DND-41 (cell line): Measurements from ENCODE around the gene TTC19.

Experiments used
- ATAC-seq: fragments of 200-7000 bp; cut with Tn5 transposase; 3 replicates; pipeline ENCODE4 v1.9.1; 2021; ENCODE audit warnings: low read depth; ENCODE audit not compliant: insufficient read depth
- DNase-seq: peaks from one replicate; pipeline ENCODE4 v3.0.0-alpha.2; 2020
- H2AFZ ChIP-seq: 2 replicates; pipeline ENCODE4 v1.6.0; 2012; ENCODE audit warnings: low read depth, low read length
- H3K27ac ChIP-seq: 2 replicates; pipeline ENCODE4 v1.5.1; 2012; ENCODE audit warnings: low read length, inconsistent platforms
- H3K27me3 ChIP-seq: fragments of 200-600 bp; sonication (generic); 2 replicates; pipeline ENCODE4 v1.6.0; 2012; ENCODE audit warnings: low read length, mild to moderate bottlenecking, inconsistent platforms; ENCODE audit not compliant: insufficient read depth, poor library complexity
- H3K36me3 ChIP-seq: 2 replicates; pipeline ENCODE4 v1.5.1; 2012; ENCODE audit warnings: low read length, inconsistent platforms; ENCODE audit not compliant: insufficient read depth
- H3K4me1 ChIP-seq: 2 replicates; pipeline ENCODE4 v1.5.1; 2012; ENCODE audit warnings: mild to moderate bottlenecking, low read length; ENCODE audit not compliant: insufficient read depth
- H3K4me2 ChIP-seq: 2 replicates; pipeline ENCODE4 v1.6.0; 2012; ENCODE audit warnings: mild to moderate bottlenecking, moderate library complexity, low read length, inconsistent platforms; ENCODE audit not compliant: insufficient read depth
- H3K4me3 ChIP-seq, 2 experiments: fragments of 200-600 bp in 1 of 2; shearing (Covaris generic) in 1 of 2; 2 replicates each; pipeline ENCODE4 v1.5.1; 2012 to 2016; ENCODE audit warnings: inconsistent platforms in 2 of 2, low read length in 2 of 2, mild to moderate bottlenecking in 2 of 2, low read depth in 1 of 2, moderate library complexity in 1 of 2
- H3K79me2 ChIP-seq: 2 replicates; pipeline ENCODE4 v1.6.0; 2012; ENCODE audit warnings: low read length, inconsistent platforms; ENCODE audit not compliant: insufficient read depth
- H3K9ac ChIP-seq: 2 replicates; pipeline ENCODE4 v1.6.0; 2012; ENCODE audit warnings: low read depth, mild to moderate bottlenecking, inconsistent platforms, low read length, moderate library complexity
- H3K9me3 ChIP-seq: 2 replicates; pipeline ENCODE4 v1.5.1; 2012; ENCODE audit warnings: low read length, moderate library complexity, mild to moderate bottlenecking, inconsistent platforms; ENCODE audit not compliant: insufficient read depth, severe bottlenecking
- H4K20me1 ChIP-seq: 2 replicates; pipeline ENCODE4 v1.6.0; 2012; ENCODE audit warnings: low read length; ENCODE audit not compliant: insufficient read depth
- CTCF ChIP-seq: IDR thresholded peaks from 2 replicates; pipeline ENCODE4 v1.5.1; 2012; ENCODE audit warnings: borderline replicate concordance, low read length, moderate library complexity, mild to moderate bottlenecking; ENCODE audit not compliant: poor library complexity, severe bottlenecking; ENCODE audit errors: extremely low read depth
- EZH2 ChIP-seq: IDR thresholded peaks from 3 replicates; pipeline ENCODE4 v1.6.1; 2012; ENCODE audit warnings: borderline replicate concordance, low read depth, mild to moderate bottlenecking, moderate library complexity, low read length, inconsistent platforms; ENCODE audit not compliant: severe bottlenecking

Gene TTC19

GRCh38 chr17:16073845-16074244 is 74.2 kb downstream of the TTC19 start:
- Histone ChIP-seq H3K9ac (no peak overlapping the region), H3K4me2 (no peak overlapping the region), H3K79me2 (no peaks in the 10 kb centered on the region), H3K36me3 (peaks cover 90% of the 10 kb centered on the region), H4K20me1 (no peaks in the 10 kb centered on the region), H3K27ac (no peak overlapping the region), H3K9me3 (no peaks in the 10 kb centered on the region), H3K27me3 (no peaks in the 10 kb centered on the region), H3K4me3 (no peak overlapping the region), H2AFZ (no peak overlapping the region), H3K4me1 (no peaks in the 10 kb centered on the region)
- no peak for DNase-seq
- no peak for ATAC-seq
- TF ChIP-seq EZH2 (no peak), CTCF (no peak)

- ATAC-seq: no peak
- H4K20me1 ChIP-seq: no peaks in the 10 kb centered on the region
Measured at GRCh38 chr17:16074423-16074822, 74.8 kb downstream of the TTC19 start.

GRCh38 chr17:16075949-16076348 is 76.3 kb downstream of the TTC19 start:
- Histone ChIP-seq H3K27me3 (no peaks in the 10 kb centered on the region), H4K20me1 (no peaks in the 10 kb centered on the region), H3K27ac (no peak overlapping the region), H3K4me2 (no peak overlapping the region), H3K9me3 (no peaks in the 10 kb centered on the region), H3K79me2 (no peaks in the 10 kb centered on the region), H3K4me3 (no peak overlapping the region), H3K9ac (no peak overlapping the region), H3K36me3 (peaks cover 87% of the 10 kb centered on the region), H3K4me1 (no peaks in the 10 kb centered on the region), H2AFZ (no peak overlapping the region)
- DNase-seq (no peak), ATAC-seq (no peak)
- TF ChIP-seq CTCF (no peak), EZH2 (no peak)

More at GRCh38 chr17:16074423-16074822, 74.8 kb downstream of the TTC19 start:
- H3K9ac ChIP-seq: no peak overlapping the region
- H3K4me3 ChIP-seq: no peak overlapping the region
- no peaks in the 10 kb centered on the region for H3K79me2 ChIP-seq
- no peak for DNase-seq
- H3K27ac ChIP-seq: no peak overlapping the region
- H3K9me3 ChIP-seq: no peaks in the 10 kb centered on the region
- TF ChIP-seq EZH2 (no peak), CTCF (no peak)
- H3K36me3 ChIP-seq: peaks cover 90% of the 10 kb centered on the region
- H3K4me2 ChIP-seq: no peak overlapping the region
- no peaks in the 10 kb centered on the region for H3K27me3 ChIP-seq
- H2AFZ ChIP-seq: no peak overlapping the region
- no peaks in the 10 kb centered on the region for H3K4me1 ChIP-seq
